Measurements from ENCODE around the gene TMEM52B.

The TMEM52B gene

GRCh38 chr12:10226731-10227130 lies 47.9 kb downstream of the TMEM52B start (continued):
- no peak for TF ChIP-seq ZBTB10 (tag by site-specific recombination; IDR thresholded peaks at IDR 0.05)
- no peak for TF ChIP-seq AEBP2 (tag by site-specific recombination; IDR thresholded peaks at IDR 0.05; ENCODE audit: borderline replicate concordance)
- no peak for TF ChIP-seq ZNF561 (tag by site-specific recombination; IDR thresholded peaks at IDR 0.05; ENCODE audit: borderline replicate concordance)
- TF ChIP-seq ZNF18 (tag by site-specific recombination; IDR thresholded peaks at IDR 0.05) = no peak
- no peak for TF ChIP-seq MYNN (tag by site-specific recombination; IDR thresholded peaks at IDR 0.05; ENCODE audit: borderline replicate concordance)
- TF ChIP-seq ZSCAN5A (tag by site-specific recombination; IDR thresholded peaks at IDR 0.05) = no peak
- TF ChIP-seq ZSCAN23 (tag by site-specific recombination; IDR thresholded peaks at IDR 0.05) = no peak
- no peak for TF ChIP-seq ZNF692 (tag by site-specific recombination; IDR thresholded peaks at IDR 0.05)

- no peak overlapping the region for H3K4me3 ChIP-seq (ENCODE audit: low read depth, low read length)
- TF ChIP-seq ZNF654 (tag by site-specific recombination; IDR thresholded peaks at IDR 0.05; ENCODE audit: low read depth) (no peak), ZNF433 (tag by site-specific recombination; IDR thresholded peaks at IDR 0.05; ENCODE audit: low read depth) (no peak), KLF16 (tag by site-specific recombination; IDR thresholded peaks at IDR 0.05) (no peak), ZNF214 (tag by site-specific recombination; IDR thresholded peaks at IDR 0.05; ENCODE audit: borderline replicate concordance) (no peak), PATZ1 (tag by site-specific recombination; IDR thresholded peaks at IDR 0.05) (no peak), ZEB2 (tag by site-specific recombination; IDR thresholded peaks at IDR 0.05) (no peak), ZNF791 (tag by site-specific recombination; IDR thresholded peaks at IDR 0.05) (no peak), ZNF785 (tag by site-specific recombination; IDR thresholded peaks at IDR 0.05) (no peak), SP7 (tag by site-specific recombination; IDR thresholded peaks at IDR 0.05) (no peak)
- no peaks in the 10 kb centered on the region for H3K9me3 ChIP-seq (ENCODE audit: control insufficient read depth, insufficient read depth, low read depth, low read length)
- peaks cover 7 to 18% of the 10 kb centered on the region in 2 experiments for H3K36me3 ChIP-seq (ENCODE audit: control insufficient read depth in 2 of 2, insufficient read depth in 1 of 2, low read length in 2 of 2)
- no peaks in the 10 kb centered on the region for H3K4me1 ChIP-seq (ENCODE audit: control insufficient read depth, insufficient read depth, low read length)
- ChIA-PET POLR2A (no interaction called here), CTCF (interaction anchor here (0.6 to 2.4 kb wide), 4 partner anchors 8 to 484 kb away, joined by 3 to 10 read pairs (median 4); no protein-coding TSS in a partner anchor)
- H3K27ac ChIP-seq (ENCODE audit: extremely low read depth, low read depth, low read length) = no peak overlapping the region
Measured at GRCh38 chr12:10227648-10228047, 48.8 kb downstream of the TMEM52B start.

Data from HEK293 (cell line).